Left colon (tissue), 2 donors: Measurements from ENCODE around the gene AKNA. TPM values are rescaled to one million over a fixed set of nuclear protein-coding genes. Genes with fewer than 3 reads are reported as not detected.

Experiments used
- ATAC-seq: fragments of 200-7000 bp; cut with Tn5 transposase; one replicate; pipeline ENCODE4 v1.9.1; 2020; ENCODE audit warnings: mild to moderate bottlenecking, moderate library complexity
- DNase-seq, 2 donors: peaks; one replicate each; pipeline ENCODE4 v3.0.0-alpha.2; 2020
- intact Hi-C, 2 donors: fragments of 100-400 bp; cut with DNase I in 1 of 2; cut with micrococcal nuclease in 1 of 2; formaldehyde crosslinking; loops; one replicate each; pipeline versions ENCODE4 v1.11.2 to v1.14.0; 2022; cut with DNase I, micrococcal nuclease
- total RNA-seq, 2 donors: library from RNA; stranded (reverse); fragmentation: NEBNext Ultra II Directional; extraction: Animal tissue kit (Norgen Biotek cat#: 25700); gene quantifications; one replicate each; pipeline ENCODE4 v1.2.1, GENCODE V29; 2021
- donor health status: DM: no; HTN: no; CAD: no.
- donor health status: DM: yes; HTN: yes; CAD: no.

The AKNA gene
- total RNA-seq, 2 donors from 2014 or later: 32.4 to 35.9 TPM

- intact Hi-C loops: no loop called here
- DNase-seq: no peak
These were observed 33.4 kb upstream of the AKNA start for GRCh38 chr9:114421147-114421546.

GRCh38 chr9:114419796-114420195, 32.0 kb upstream of the AKNA start:
- intact Hi-C loops: loop anchor here in 1 of 2 donors (10.0 kb wide), 1 partner anchor 235 kb away; the partner anchor contains the start of gene TEX53
- DNase-seq (no peak), ATAC-seq (no peak)

More at GRCh38 chr9:114421147-114421546, 33.4 kb upstream of the AKNA start:
- ATAC-seq: no peak

- DNase-seq (no peak), ATAC-seq (no peak)
- intact Hi-C loops: loop anchor here in 1 of 2 donors (10.0 kb wide), 1 partner anchor 237 kb away; the partner anchor contains the start of gene TEX53
These were observed 30.3 kb upstream of the AKNA start for GRCh38 chr9:114418053-114418452.

GRCh38 chr9:114417511-114417910, 29.7 kb upstream of the AKNA start:
- no peak for DNase-seq
- intact Hi-C loops: loop anchor here in 1 of 2 donors (10.0 kb wide), 1 partner anchor 237 kb away; the partner anchor contains the start of gene TEX53
- ATAC-seq: no peak

- intact Hi-C loops: loop anchor here in 1 of 2 donors (10.0 kb wide), 1 partner anchor 238 kb away; the partner anchor contains the start of gene TEX53
- DNase-seq: no peak
- no peak for ATAC-seq
These were observed 29.1 kb upstream of the AKNA start for GRCh38 chr9:114416906-114417305.

- no peak for DNase-seq
- ATAC-seq: no peak
- intact Hi-C loops: loop anchor here in 1 of 2 donors (10.0 kb wide), 1 partner anchor 239 kb away; the partner anchor contains the start of gene TEX53
These were observed 28.5 kb upstream of the AKNA start for GRCh38 chr9:114416290-114416689.

- intact Hi-C loops: loop anchor here in 1 of 2 donors (10.0 kb wide), 1 partner anchor 240 kb away; the partner anchor contains the start of gene TEX53
- no peak for ATAC-seq
- DNase-seq: no peak
These were observed 26.6 kb upstream of the AKNA start for GRCh38 chr9:114414346-114414745.

- DNase-seq (no peak), ATAC-seq (no peak)
- intact Hi-C loops: loop anchor here in 1 of 2 donors (10.0 kb wide), 1 partner anchor 241 kb away; the partner anchor contains the start of gene TEX53
These were observed 26.1 kb upstream of the AKNA start for GRCh38 chr9:114413861-114414301.

- intact Hi-C loops: loop anchor here in 1 of 2 donors (10.0 kb wide), 1 partner anchor 243 kb away; the partner anchor contains the start of gene TEX53
- DNase-seq: no peak
- ATAC-seq: no peak
These were observed 24.4 kb upstream of the AKNA start for GRCh38 chr9:114412048-114412683.

- no peak for ATAC-seq
These were observed 23.7 kb upstream of the AKNA start for GRCh38 chr9:114411452-114411851.

GRCh38 chr9:114410910-114411309, 23.1 kb upstream of the AKNA start:
- intact Hi-C loops: loop anchor here in 1 of 2 donors (10.0 kb wide), 1 partner anchor 244 kb away; the partner anchor contains the start of gene TEX53
- ATAC-seq: no peak
- no peak for DNase-seq

More at GRCh38 chr9:114411452-114411851, 23.7 kb upstream of the AKNA start:
- intact Hi-C loops: loop anchor here in 1 of 2 donors (10.0 kb wide), 1 partner anchor 243 kb away; the partner anchor contains the start of gene TEX53
- DNase-seq: no peak

- intact Hi-C loops: loop anchor here (5.0 to 10.0 kb wide), 2 partner anchors 242 to 245 kb away; partner anchors contain the start of gene TEX53 (in 1 of the 2)
- ATAC-seq: no peak
These were observed 22.1 kb upstream of the AKNA start for GRCh38 chr9:114409842-114410241.

GRCh38 chr9:114409103-114409780, 21.5 kb upstream of the AKNA start:
- ATAC-seq (no peak), DNase-seq (no peak)
- intact Hi-C loops: loop anchor here in 1 of 2 donors (5.0 kb wide), 1 partner anchor 243 kb away; no protein-coding TSS in a partner anchor

More at GRCh38 chr9:114409842-114410241, 22.1 kb upstream of the AKNA start:
- no peak for DNase-seq

- DNase-seq (no peak), ATAC-seq (no peak)
- intact Hi-C loops: loop anchor here in 1 of 2 donors (5.0 kb wide), 1 partner anchor 244 kb away; no protein-coding TSS in a partner anchor
These were observed 20.9 kb upstream of the AKNA start for GRCh38 chr9:114408645-114409044.

- ATAC-seq: no peak
These were observed 20.1 kb upstream of the AKNA start for GRCh38 chr9:114407889-114408288.

GRCh38 chr9:114406441-114406840, 18.7 kb upstream of the AKNA start:
- intact Hi-C loops: loop anchor here in 1 of 2 donors (5.0 kb wide), 1 partner anchor 246 kb away; no protein-coding TSS in a partner anchor
- no peak for ATAC-seq

More at GRCh38 chr9:114407889-114408288, 20.1 kb upstream of the AKNA start:
- DNase-seq: no peak
- intact Hi-C loops: loop anchor here in 1 of 2 donors (5.0 kb wide), 1 partner anchor 244 kb away; no protein-coding TSS in a partner anchor

GRCh38 chr9:114405294-114406034, 17.7 kb upstream of the AKNA start:
- peak; percentile 74 for ATAC-seq
- intact Hi-C loops: loop anchor here in 1 of 2 donors (5.0 kb wide), 1 partner anchor 247 kb away; no protein-coding TSS in a partner anchor
- DNase-seq: peak; percentile 74 to 83

More at GRCh38 chr9:114406441-114406840, 18.7 kb upstream of the AKNA start:
- no peak for DNase-seq

- intact Hi-C loops: no loop called here
- DNase-seq: no peak
- no peak for ATAC-seq
These were observed 16.7 kb upstream of the AKNA start for GRCh38 chr9:114404531-114404930.
